K562 (cell line): ENCODE measurements around the gene PIGC.

ENCODE experiments used
- CTCF ChIP-seq, 3 experiments: IDR thresholded peaks in 2 of 3; conservative IDR thresholded peaks in 1 of 3; 2 replicates each; pipeline ENCODE4 v1.5.1; 2011 to 2012; ENCODE audit warnings: low read length in 3 of 3, mild to moderate bottlenecking in 3 of 3, control low read depth in 2 of 3, improper control_type of control experiment in 1 of 3, inconsistent platforms in 1 of 3, low read depth in 1 of 3, mixed read lengths in 1 of 3, moderate library complexity in 1 of 3; ENCODE audit not compliant: insufficient read depth in 2 of 3
- FIP1L1 ChIP-seq: fragments of 200-400 bp; formaldehyde crosslinking; IDR thresholded peaks from 2 replicates; pipeline ENCODE4 v1.6.1; 2018; ENCODE audit warnings: mild to moderate bottlenecking, low read depth, low read length; ENCODE audit not compliant: poor library complexity, severe bottlenecking
- GABPB1 ChIP-seq: sonication (generic); formaldehyde crosslinking; IDR thresholded peaks from 2 replicates; pipeline ENCODE4 v1.8.0; 2022; ENCODE audit warnings: mild to moderate bottlenecking, missing genetic modification reagents
- PURB ChIP-seq: sonication (generic); formaldehyde crosslinking; IDR thresholded peaks from 2 replicates; pipeline ENCODE4 v1.9.0; 2021; ENCODE audit warnings: low read depth, mild to moderate bottlenecking, missing genetic modification reagents
- RFX5 ChIP-seq: IDR thresholded peaks from 2 replicates; pipeline ENCODE4 v1.6.1; 2011; ENCODE audit warnings: low read depth, mild to moderate bottlenecking, improper control_type of control experiment, low read length
- SIN3A ChIP-seq, 2 experiments: fragments of 150-350 bp in 1 of 2; IDR thresholded peaks; 2 replicates each; pipeline ENCODE4 v1.6.1; 2011 to 2016; ENCODE audit warnings: borderline replicate concordance in 2 of 2, low read depth in 2 of 2, low read length in 2 of 2, mild to moderate bottlenecking in 2 of 2, moderate library complexity in 2 of 2; ENCODE audit not compliant: control insufficient read depth in 1 of 2
- SMARCA5 ChIP-seq: fragments of 450-650 bp; IDR thresholded peaks from 2 replicates; pipeline ENCODE4 v1.6.1; 2016
- STAT5B ChIP-seq: fragments of 250-450 bp; sonication (Bioruptor Pico); IDR thresholded peaks from 2 replicates; pipeline ENCODE4 v1.8.0; 2021; ENCODE audit warnings: mild to moderate bottlenecking, inconsistent platforms

- TF ChIP-seq STAT5B (CRISPR knock-in tag) (no peak), FIP1L1 (no peak), CTCF (IDR thresholded peaks at IDR 0.05 in 2 of 3, conservative IDR thresholded peaks at IDR 0.05 in 1 of 3; ENCODE audit: insufficient read depth in 2 of 3, low read depth in 1 of 3, low read length in 3 of 3) (no peak), GABPB1 (no peak), RFX5 (no peak), SIN3A (IDR thresholded peaks at IDR 0.05; ENCODE audit: borderline replicate concordance in 2 of 2, control insufficient read depth in 1 of 2, low read depth in 2 of 2, low read length in 2 of 2) (no peak), PURB (CRISPR knock-in tag) (no peak), SMARCA5 (no peak)
These were observed 20.5 kb downstream of the PIGC start for GRCh38 chr1:172423336-172423735.
